GM18870 (cell line): Measurements from ENCODE around the gene MCCD1.
A peak's percentile ranks its signal among the peaks of the same experiment; 100 is the strongest.
"Not testable (repeated sequence)": the region's sequence is repeated elsewhere in the genome, so short reads cannot be mapped to it uniquely, and the experiment has no call there.

Source experiments
- ATAC-seq: cut with Tn5 transposase; IDR thresholded peaks from one replicate; pipeline ENCODE4 v1.9.1; 2021; ENCODE audit warnings: moderate library complexity; ENCODE audit not compliant: unreplicated experiment

Gene MCCD1, protein sequence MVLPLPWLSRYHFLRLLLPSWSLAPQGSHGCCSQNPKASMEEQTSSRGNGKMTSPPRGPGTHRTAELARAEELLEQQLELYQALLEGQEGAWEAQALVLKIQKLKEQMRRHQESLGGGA

DNA sequence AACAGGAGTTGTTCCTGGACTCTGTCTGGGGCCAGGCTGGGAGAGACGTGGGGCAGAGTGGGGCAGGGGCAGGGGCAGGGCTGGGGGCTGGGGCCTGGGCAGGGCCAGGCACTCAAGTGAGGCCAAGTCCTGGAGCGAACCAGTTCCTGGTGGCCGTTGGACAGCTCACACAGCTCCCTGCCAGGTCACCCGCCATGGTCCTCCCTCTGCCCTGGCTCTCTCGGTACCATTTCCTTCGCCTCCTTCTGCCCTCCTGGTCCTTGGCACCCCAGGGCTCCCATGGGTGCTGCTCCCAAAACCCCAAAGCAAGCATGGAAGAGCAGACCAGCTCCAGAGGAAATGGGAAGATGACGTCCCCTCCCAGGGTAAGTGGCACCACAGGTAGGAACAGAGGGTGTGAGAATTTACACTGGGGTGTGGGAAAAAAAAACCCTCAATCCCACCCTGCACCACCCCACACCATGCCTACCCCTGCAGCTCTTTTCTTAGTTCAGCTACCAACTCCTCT lies at the start of gene MCCD1:
MCCD1 (plus strand) TSS at position 142 of the 508 bp plus-strand sequence; CDS start at position 195, 53 bp downstream.
- ATAC-seq: no peak

DNA sequence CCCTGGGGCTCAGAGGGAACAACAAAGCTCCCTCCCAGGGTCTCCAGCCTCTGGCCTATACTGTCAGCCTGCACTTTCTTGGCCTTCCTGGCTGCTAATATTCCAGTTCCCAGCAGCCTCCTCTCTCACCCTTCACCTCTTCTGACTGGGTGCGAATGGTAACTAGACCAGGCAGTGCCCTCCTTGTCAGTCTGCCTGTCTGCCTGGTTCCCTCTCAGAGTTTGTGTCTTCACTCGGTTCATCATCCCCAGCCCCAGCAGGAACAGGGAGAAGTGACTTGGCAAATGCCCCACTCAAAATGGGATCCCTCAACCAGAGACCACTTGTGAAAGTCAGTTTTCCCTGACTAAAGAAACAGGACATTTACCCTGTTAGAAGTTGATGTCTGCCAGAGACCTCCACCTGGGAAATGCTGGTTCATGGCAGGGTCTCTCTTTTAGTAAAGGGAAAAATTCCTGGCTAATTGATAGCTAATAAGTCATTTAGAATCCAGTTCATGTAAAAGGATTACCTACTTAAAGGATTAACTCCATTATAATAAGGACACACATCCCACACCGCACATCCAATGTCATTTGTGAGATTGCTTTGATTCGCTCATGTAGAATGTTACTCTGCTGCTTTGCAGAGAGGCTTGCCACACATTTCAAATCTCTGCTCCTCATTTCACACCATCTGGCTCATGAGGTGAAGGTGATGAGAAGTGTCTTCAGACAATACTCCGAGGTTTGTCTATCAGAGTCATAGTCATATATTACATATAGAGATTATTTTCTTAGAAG lies 49.4 kb upstream of the MCCD1 start:
- no peak for ATAC-seq

DNA sequence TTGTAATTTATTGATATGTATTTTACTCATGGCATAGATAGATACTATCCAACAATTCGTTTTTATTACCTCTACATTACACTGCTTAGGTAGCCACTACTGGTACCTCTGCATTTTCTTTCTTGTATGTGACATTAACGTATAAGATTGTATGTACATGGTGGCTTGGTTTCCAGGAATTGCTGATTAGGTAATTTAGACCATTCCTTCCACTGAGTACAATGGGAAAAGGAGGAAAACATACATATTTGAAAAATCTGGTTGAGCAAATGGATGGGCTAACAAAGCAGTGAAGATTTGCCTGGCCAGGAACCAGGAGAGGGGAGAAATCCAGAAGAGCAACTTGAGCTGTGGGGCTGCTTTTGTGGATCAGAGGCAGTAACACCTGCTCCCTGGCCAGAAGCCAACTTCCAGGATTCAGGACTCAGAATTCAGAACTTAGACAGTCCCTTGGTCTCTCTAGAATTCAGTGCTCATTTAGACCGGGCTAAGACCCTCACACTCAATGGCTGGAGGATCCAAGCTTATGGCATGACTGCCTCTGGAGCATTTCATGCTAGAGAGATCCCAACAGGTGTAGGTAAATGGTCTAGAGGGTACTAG lies 48.7 kb upstream of the MCCD1 start:
- no peak for ATAC-seq

DNA sequence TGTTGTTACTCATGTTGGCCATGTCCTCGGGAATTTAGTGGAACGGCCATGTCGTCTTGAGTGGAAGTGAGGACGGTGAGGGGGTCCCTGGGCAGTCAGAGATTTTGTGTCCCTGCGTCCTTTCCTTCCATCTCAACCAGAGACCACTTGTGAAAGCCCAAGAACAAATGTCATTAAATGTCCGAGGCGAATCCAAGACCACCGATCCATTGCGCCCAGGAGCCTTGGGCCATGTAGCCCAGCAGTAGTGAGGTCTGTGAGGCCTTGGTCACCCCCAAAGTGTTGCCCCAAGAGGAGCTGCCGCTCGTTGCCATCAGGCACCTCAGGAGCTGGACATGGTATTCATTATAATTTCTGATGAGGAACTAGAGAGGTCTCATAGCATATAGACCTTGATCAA lies 48.2 kb upstream of the MCCD1 start:
- ATAC-seq: no peak

DNA sequence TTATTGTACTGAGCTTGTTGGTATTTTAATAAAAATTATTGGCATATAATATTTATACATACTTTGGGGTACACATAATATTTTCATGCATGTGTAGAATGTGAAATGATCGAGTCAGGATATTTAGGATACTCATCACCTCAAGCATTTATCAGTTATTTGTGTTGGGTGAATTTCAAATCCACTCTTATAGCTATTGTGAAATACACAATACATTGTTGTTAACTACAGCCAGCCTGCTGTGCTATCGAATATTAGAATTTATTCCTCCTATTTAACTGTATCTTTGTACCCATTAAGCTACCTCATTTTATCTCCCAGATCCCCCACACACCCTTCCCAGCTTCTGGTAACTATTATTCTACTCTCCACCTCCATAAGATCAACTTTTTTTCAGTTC lies 45.4 kb upstream of the MCCD1 start:
- no peak for ATAC-seq

DNA sequence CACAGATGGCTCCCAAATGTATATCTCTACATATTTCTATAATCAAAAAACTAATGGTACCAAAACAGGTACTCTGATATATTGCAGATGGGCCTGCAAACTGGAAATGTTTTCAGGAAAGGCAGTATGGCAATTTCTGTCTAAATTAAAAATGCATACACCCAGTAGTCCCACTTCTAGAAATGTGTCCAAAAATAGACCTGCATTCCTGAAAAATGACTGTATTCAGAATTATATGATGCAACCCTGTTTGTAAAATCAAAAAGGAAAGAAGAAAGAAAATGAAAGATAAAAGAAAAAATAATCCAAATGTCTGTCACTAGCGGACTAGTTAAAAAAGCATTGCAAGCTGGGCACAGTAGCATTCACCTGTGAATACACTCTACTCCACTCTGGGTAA lies 43.7 kb upstream of the MCCD1 start:
- ATAC-seq: no peak

DNA sequence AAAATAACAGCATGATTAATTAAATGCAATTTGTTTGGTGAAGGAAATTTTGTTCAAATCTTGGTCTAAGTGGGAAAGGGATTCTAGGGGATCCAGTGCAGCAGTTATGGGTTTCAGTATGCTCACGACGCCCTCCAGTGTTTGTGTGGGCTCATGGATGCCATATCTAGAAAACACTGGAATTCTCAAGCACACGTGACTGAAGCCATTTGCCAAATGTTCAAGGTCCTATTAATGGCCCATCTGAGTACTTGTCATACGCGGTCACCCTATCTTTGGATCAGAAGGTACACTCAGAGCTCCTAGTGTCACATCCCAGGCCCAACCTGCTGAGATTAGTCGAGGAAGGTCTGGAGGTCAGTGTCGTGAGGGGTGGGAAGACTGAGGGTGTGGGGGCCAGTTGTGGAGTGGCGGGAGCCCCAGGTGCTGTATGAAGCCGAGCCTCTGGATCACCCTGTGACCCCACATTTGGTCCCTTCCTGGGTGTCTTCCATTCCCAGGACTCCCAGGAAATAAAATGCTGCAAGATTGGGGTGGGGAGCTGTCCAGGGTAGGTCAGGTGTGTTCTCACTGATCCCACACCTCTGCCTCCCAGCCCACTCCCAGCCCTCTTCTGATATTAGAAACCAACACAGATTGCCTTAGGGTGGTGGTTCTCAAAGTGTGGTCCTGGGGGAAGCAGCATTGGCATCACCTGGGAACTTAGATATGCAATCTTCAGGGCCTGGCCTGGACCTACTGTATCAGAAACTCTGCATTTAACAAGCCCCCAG lies 42.5 kb upstream of the MCCD1 start:
- not testable (repeated sequence) for ATAC-seq

DNA sequence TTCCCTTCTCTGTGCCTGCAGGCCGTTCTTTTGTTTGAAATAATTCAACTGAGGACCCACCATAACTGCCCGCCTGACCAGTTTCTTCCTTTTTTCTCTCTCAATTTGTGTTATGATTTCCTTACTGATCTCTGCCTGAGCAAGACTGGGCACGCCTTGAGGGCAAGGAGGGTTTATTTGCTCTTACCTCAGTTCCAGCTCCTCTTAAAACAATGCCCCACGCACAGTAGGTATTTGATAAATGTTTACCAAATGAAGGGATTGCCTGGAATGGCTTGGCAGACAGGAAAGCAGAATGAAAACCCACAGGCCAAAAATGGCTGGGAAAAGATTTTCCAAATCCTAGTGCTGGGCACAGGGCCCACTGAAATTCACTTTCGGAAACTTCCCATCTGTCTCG lies 41.1 kb upstream of the MCCD1 start:
- ATAC-seq: not testable (repeated sequence)

DNA sequence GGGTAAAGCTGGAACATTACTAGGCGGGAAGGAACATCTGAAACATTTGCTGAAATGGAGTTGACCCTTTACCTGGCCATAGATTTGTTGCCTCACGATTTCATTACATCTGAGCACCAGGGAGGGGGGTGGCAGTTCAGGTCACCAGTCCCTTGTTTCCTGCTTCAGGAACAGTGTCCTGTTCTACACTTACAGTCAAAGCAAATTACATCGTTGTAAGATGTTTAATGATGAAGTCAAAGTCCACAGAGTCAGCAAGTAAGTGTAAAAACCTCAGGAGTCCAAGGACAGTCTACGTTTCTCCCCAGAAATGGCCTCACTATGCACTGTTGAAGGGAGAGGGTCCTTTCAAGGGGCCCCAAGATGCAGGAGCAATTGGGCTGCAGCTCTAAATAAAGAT lies 39.7 kb upstream of the MCCD1 start:
- no peak for ATAC-seq

DNA sequence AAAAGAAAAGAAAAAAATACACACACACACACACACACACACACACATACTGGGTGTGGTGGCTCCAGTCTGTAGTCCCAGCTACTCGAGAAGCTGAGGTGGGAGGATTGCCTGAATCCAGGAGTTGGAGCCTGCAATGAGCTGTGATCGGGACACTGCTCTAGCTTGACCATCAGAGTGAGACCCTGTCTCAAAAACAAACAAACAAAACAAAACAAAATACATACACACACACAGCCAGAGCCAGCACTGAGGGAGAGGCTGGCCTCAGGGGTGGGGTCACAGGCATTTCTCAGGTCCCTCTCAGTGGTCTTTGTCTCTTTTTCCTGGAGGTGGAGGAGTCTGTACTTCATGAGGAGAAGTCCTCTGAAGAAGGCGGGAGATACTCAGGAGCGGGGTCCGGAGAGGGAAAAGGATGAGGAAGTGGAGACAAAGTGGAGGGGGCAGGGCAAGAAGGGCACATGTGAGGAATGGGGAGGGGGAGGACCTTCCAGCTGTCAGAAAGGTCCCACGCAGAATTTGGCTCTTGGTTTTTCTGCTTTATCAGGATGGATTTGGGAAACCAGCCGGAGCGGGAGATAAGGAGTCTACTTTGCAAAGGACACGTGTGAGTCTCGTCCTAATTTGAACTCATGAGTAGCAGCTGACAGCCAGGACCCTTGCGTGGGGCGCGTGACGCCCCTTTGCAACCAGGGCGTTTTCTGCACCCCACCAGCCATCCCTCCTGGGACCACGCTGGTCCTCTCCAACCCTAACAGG lies 38.5 kb upstream of the MCCD1 start:
- ATAC-seq: no peak

DNA sequence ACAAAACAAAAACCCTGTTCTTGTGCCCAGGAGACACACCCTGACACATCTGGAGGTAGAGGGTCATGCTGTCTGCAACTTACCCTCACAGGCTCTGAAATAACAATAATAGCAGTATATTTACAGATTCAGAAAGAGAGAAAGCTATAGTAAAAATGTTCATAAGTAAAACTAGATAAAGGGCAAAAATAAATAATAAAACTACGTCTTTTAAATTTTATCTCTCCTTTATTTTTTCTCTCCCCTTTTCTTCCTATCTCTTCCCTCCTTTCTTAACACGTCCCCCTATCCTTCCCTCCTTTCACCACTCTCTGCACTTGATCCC lies 35.2 kb upstream of the MCCD1 start:
- not testable (repeated sequence) for ATAC-seq

DNA sequence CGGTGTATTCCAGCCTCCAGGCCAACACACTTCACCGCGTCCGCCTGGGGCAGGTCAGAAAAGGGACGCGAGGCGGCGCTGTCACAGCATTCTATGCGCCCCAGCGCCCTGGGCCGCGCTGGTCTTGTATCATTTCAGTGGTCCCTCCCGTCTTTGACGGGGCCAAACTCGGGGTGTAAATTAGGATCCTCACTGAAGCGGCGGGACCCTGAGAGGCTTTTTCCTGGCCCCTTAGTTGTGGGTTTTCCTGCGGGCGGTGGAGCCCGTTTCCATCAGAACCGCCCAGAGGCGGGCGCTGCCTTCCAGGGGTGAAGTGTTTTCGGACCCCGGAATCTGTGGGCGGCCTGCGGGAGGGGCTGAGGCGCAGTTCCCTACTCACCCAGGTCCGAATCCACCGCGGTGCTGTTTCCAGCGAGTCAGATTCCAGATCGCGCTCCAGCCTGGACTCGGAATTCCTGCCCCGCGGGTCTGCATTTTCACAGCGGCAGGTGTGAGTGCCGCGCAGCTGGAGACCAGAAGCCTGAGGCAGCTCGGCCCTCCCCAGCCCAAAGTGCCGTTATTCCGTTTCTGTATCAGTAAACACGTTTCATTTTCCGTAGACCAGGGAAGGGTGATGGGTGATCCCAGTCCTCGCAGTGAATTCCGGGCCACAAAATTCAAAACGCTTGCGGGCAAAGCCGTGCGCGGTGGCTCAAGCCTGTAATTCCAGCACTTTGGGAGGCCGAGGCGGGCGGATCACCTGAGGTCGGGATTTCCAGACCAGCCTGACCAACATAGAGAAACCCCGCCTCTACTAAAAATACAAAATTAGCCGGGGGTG lies 34.7 kb upstream of the MCCD1 start:
- ATAC-seq: peak; percentile 35

DNA sequence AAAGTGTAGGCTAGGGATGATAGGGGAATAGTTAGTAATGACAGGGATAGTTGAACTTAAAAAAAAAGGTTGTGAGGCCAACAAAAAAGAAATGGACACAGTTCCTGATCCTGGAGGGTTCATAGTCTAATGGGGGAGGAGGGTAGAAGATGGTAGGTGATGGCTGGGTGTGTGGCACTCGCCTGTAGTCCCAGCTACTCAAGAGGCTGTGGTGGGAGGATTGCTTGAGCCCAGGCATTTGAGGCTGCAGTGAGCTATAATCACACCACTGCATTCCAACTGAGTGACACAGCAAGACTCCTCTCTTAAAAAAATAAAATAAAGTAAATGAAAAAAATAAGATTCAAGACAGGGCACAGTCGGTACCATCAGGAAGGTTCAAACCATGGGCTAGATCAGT lies 33.2 kb upstream of the MCCD1 start:
- no peak for ATAC-seq

DNA sequence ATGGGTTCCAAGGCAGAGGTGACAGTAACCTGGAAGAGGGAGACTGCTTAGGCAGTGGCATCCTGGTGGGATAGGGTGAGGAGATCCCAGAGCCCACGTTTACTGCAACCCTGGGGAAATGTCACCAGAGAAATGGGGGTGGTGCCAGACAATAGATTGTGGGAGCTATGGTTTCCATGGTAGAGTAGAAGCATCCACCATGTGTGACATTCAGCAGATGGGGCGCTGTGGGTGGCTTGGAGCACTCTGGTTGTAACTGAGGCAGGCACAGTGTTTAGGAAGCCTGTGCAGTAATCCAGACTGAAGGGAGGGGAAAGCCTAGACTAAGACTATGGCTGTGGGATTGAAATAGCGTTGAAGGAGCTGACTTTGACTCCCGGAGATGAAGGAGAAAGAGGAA lies 31.9 kb upstream of the MCCD1 start:
- not testable (repeated sequence) for ATAC-seq

DNA sequence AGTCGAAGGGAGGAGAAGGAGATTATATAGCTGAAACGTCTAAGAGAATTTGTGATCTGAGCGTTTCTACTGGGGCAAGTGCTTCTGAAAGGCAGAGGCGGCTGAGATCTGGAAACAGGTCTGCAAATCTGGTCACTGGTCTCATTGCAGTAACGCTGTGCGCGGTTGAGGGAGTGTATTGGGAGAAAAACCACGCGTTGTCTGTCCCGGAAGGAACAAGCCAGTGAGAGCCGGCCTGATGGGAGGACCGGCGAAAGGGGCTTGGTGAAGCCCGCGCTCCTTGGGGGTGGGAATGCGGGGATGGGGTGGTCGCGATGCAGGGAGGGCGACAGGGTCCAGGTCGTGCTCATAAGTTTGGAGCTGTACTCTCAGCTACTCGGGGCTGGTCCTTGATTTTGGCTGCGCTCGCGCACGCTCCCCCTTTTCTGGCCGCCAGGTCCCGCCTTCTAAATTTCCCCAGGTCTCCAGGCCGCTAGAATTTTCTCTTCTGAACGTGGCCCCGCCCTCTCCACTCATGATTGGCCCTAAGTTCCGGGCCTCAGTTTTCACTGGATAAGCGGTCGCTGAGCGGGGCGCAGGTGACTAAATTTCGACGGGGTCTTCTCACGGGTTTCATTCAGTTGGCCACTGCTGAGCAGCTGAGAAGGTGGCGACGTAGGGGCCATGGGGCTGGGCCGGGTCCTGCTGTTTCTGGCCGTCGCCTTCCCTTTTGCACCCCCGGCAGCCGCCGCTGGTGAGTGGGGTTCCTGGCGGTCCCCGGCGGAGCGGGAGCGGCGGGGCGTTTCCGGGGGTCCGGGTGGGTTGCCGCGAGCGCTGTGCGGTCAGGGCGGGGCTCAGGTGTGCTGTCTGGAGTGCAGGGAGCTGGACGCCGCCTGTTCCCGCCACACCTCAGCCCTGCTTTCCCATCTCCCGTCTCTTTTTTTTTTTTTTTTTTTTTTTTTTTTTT lies 31.0 kb upstream of the MCCD1 start, which contains the start of gene MICB:
MICB (plus strand) TSS at position 615 of the 946 bp plus-strand sequence; CDS start at position 664, 49 bp downstream.
- ATAC-seq: peak; percentile 52

DNA sequence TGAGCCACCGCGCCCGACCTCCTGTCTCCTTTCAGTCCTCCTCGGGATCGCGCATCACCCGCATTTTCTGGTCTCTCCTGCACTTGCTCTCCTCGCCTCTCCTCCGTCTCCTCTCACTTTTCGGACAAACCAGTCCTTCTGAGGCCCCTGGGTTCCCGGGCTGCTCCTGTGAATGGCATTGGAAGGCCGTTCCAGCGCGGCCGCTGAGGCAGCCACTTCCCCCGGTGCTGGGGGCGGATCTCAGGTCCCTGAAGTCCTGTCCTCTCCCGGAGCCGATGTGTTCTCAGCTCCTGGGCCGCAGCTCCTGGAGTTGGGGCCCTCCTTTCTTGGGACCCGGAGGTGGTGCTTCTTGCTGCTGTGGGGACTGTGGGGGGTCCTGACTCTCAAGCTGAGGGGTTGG lies 30.0 kb upstream of the MCCD1 start:
- no peak for ATAC-seq

DNA sequence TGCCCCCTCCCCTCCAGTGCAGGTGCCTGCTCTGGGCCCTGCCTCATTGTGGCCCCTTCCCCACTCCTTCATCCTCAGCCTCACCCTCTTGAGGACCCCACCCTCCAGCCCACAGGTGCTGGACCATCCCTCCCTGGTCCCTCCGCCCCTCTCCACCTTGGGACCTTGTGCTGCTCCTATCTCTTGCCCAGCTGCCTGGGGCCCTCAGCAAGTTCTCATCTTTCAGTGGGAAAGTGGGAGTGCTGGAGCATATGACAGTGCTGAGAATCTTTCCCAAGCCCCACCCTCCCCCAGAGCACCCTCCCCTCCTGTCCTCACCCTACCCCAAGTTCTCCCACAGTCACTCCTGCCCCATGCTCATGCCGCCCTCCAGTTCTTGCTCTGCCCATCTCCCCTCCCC lies 29.1 kb upstream of the MCCD1 start:
- not testable (repeated sequence) for ATAC-seq

DNA sequence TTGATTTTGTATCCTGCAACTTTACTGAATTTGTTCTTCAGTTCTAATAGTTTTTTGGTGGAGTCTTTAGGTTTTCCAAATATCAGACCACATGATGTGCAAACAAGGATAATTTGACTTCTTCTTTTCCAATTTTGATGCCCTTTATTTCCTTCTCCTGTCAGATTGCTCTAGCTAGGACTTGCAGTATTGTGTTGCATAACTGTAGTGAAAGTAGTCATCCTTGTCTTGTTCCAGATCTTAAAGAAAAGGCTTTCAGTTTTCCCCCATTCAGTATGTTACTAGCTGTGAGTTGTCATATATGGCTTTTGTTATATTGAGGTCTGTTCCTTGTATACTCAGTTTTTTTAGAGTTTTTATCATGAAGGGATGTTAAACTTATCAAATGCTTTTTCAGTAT lies 26.2 kb upstream of the MCCD1 start:
- ATAC-seq: no peak

DNA sequence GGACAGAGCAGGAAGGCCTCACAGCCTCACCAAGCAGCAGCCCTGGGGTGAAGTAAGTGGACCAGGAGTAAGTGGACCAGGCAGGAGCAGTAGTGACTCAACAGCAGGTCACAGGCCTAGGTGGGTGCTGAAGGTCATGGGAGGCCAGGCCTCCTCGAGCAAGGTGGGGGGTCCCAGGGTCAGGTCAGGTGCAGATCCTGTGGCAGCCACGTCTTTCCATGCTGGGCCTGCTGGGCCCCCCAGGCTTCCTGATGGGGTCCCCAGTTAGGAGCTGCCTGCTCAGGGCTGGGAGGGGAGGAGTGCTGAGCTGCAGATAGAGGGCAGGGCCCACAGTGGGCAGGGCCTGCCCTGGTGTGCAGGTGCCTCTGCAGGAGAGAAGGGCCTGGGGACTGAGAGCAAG lies 19.7 kb upstream of the MCCD1 start:
- ATAC-seq: not testable (repeated sequence)
